ENCODE results near the gene DNAL1. TPM values are rescaled to one million over a fixed set of nuclear protein-coding genes. Genes with fewer than 3 reads are reported as not detected.

The DNAL1 gene
- total and polyA plus RNA-seq, 8 donors: 0.29 to 12.9 (median 7.7) TPM; not detected in 1

GRCh38 chr14:73718418-73719251 is 73.8 kb downstream of the DNAL1 start:
- DNase-seq: peak in 1 of 2 donors; percentile 88
- intact Hi-C loops (cut with DNase I; ENCODE audit: low total_unique reads): no loop called here
- Histone ChIP-seq H3K4me3 (peak overlapping the region in 3 of 4 donors; percentile 24 to 35 (median 32)), H3K36me3 (peaks cover 64 to 83% (median 77%) of the 10 kb centered on the region in 4 donors), H3K27ac (peak overlapping the region; percentile 1 to 89 (median 78)), H3K27me3 (no peaks in the 10 kb centered on the region), H3K9me3 (no peaks in the 10 kb centered on the region), H3K4me1 (peaks cover 16 to 53% (median 39%) of the 10 kb centered on the region in 4 donors)
- no peak for TF ChIP-seq CTCF (IDR thresholded peaks at IDR 0.05)
- TF ChIP-seq POLR2A (IDR thresholded peaks at IDR 0.05): no peak
- TF ChIP-seq POLR2AphosphoS5 (IDR thresholded peaks at IDR 0.05): no peak
- no peak for TF ChIP-seq EP300 (IDR thresholded peaks at IDR 0.05)
- WGBS, 5 donors: 66 to 82% (median 71%) methylated on average over 48 to 55 of the region's 55 CpGs

GRCh38 chr14:73719361-73719760 is 74.6 kb downstream of the DNAL1 start:
- no peak overlapping the region for H3K4me3 ChIP-seq
- H3K9me3 ChIP-seq: no peaks in the 10 kb centered on the region
- WGBS, 5 donors: 84 to 91% (median 89%) methylated on average over 13 of the region's 13 CpGs
- H3K27me3 ChIP-seq: no peaks in the 10 kb centered on the region
- peak in 1 of 2 donors; percentile 20 for DNase-seq
- H3K36me3 ChIP-seq: peaks cover 64 to 84% (median 79%) of the 10 kb centered on the region in 4 donors
- peaks cover 23 to 58% (median 43%) of the 10 kb centered on the region in 4 donors for H3K4me1 ChIP-seq
- H3K27ac ChIP-seq: peak overlapping the region in 4 of 5 donors; percentile 54 to 89 (median 80)
- no peak for TF ChIP-seq EP300 (IDR thresholded peaks at IDR 0.05)
- TF ChIP-seq CTCF (IDR thresholded peaks at IDR 0.05): no peak
- no peak for TF ChIP-seq POLR2AphosphoS5 (IDR thresholded peaks at IDR 0.05)
- no peak for TF ChIP-seq POLR2A (IDR thresholded peaks at IDR 0.05)
- intact Hi-C loops (cut with DNase I; ENCODE audit: low total_unique reads): no loop called here

GRCh38 chr14:73719791-73720190 is 75.0 kb downstream of the DNAL1 start:
- Histone ChIP-seq H3K4me3 (no peak overlapping the region), H3K4me1 (peaks cover 23 to 58% (median 43%) of the 10 kb centered on the region in 4 donors), H3K27ac (peak overlapping the region in 4 of 5 donors; percentile 54 to 89 (median 80)), H3K9me3 (no peaks in the 10 kb centered on the region), H3K27me3 (no peaks in the 10 kb centered on the region), H3K36me3 (peaks cover 64 to 87% (median 82%) of the 10 kb centered on the region in 4 donors)
- intact Hi-C loops (cut with DNase I; ENCODE audit: low total_unique reads): no loop called here
- TF ChIP-seq CTCF (IDR thresholded peaks at IDR 0.05) (no peak), POLR2AphosphoS5 (IDR thresholded peaks at IDR 0.05) (no peak), POLR2A (IDR thresholded peaks at IDR 0.05) (no peak), EP300 (IDR thresholded peaks at IDR 0.05) (no peak)
- peak in 1 of 2 donors; percentile 12 for DNase-seq
- 84 to 89% (median 85%) methylated on average over 8 of the region's 8 CpGs for WGBS, 5 donors

DNA sequence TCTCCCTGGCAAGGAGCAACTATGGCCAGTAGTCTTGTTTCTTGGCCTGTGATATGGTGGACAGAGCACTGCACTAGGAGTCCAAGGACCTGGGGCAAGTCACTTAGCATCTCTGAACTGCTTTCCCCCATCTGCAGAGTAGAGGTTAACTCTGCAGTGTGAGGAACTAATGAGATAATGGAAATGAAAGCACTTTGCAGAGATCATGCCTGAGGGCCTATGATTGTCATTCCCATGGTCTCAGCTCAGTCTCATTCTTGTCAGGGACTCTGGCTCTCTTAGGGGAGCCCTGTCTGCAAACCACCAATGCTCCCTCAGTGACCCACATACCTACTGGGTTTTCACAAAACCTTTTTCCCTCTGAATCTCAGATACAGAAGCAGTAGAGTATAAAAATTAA is 75.8 kb downstream of the DNAL1 start:
- Histone ChIP-seq H3K4me1 (peaks cover 30 to 62% (median 50%) of the 10 kb centered on the region in 4 donors), H3K27me3 (no peaks in the 10 kb centered on the region), H3K27ac (peak overlapping the region in 3 of 5 donors; percentile 42 to 89 (median 83)), H3K4me3 (no peak overlapping the region), H3K9me3 (no peaks in the 10 kb centered on the region), H3K36me3 (peaks cover 71 to 92% (median 87%) of the 10 kb centered on the region in 4 donors)
- intact Hi-C loops (cut with DNase I; ENCODE audit: low total_unique reads): no loop called here
- no peak for DNase-seq
- TF ChIP-seq POLR2A (IDR thresholded peaks at IDR 0.05) (no peak), CTCF (IDR thresholded peaks at IDR 0.05) (no peak), POLR2AphosphoS5 (IDR thresholded peaks at IDR 0.05) (no peak), EP300 (IDR thresholded peaks at IDR 0.05) (no peak)
